GM12873 (cell line): ENCODE results near the gene CTDSP1.

Experiments
- CTCF ChIP-seq: IDR thresholded peaks from 2 replicates; pipeline ENCODE4 v1.5.1; 2012; ENCODE audit warnings: low read depth, mild to moderate bottlenecking, moderate library complexity, low read length, control low read depth; ENCODE audit not compliant: insufficient read depth; ENCODE audit errors: missing control alignments

Gene CTDSP1

GRCh38 chr2:218384975-218385374, 14.7 kb upstream of the CTDSP1 start:
- TF ChIP-seq CTCF, result no peak

- TF ChIP-seq CTCF, result no peak
Measured at GRCh38 chr2:218386505-218387368, 12.9 kb upstream of the CTDSP1 start.

GRCh38 chr2:218387369-218388194, 12.1 kb upstream of the CTDSP1 start:
- no peak for TF ChIP-seq CTCF

- no peak for TF ChIP-seq CTCF
Measured at GRCh38 chr2:218389333-218390150, 10.1 kb upstream of the CTDSP1 start.

GRCh38 chr2:218391202-218391601, 8.5 kb upstream of the CTDSP1 start:
- no peak for TF ChIP-seq CTCF

- no peak for TF ChIP-seq CTCF
Measured at GRCh38 chr2:218392459-218392858, 7.2 kb upstream of the CTDSP1 start.
